Vagina (tissue), 2 donors: ENCODE measurements around the gene HTR4. TPM values are rescaled to one million over a fixed set of nuclear protein-coding genes. Genes with fewer than 3 reads are reported as not detected.

Experiments used
- DNase-seq, 2 donors: peaks; one replicate each; pipeline ENCODE4 v3.0.0-alpha.2; 2017; ENCODE audit errors: extremely low spot score in 2 of 2
- H3K27ac ChIP-seq: fragments of 200-600 bp; sonication (generic); one replicate; pipeline ENCODE4 v1.5.1; 2019
- H3K27me3 ChIP-seq: fragments of 200-600 bp; sonication (generic); one replicate; pipeline ENCODE4 v1.5.1; 2019
- H3K36me3 ChIP-seq, 2 donors: fragments of 200-600 bp; sonication (generic); one replicate each; pipeline ENCODE4 v1.5.1; 2017 to 2019
- H3K4me1 ChIP-seq: fragments of 200-600 bp; sonication (generic); one replicate; pipeline ENCODE4 v1.5.1; 2019
- H3K4me3 ChIP-seq, 2 donors: fragments of 200-600 bp; sonication (generic); 1 replicate in 1 of 2; 2 replicates in 1 of 2; pipeline ENCODE4 v1.5.1; 2016 to 2019
- H3K9me3 ChIP-seq: fragments of 200-600 bp; sonication (generic); one replicate; pipeline ENCODE4 v1.5.1; 2019
- CTCF ChIP-seq, 3 experiments: fragments of 450-650 bp in 2 of 3; fragments of 200-600 bp in 1 of 3; sonication (generic) in 1 of 3; IDR thresholded peaks; one replicate each; pipeline ENCODE4 v1.5.1; 2017 to 2019; ENCODE audit warnings: antibody characterized with exemption in 3 of 3, mild to moderate bottlenecking in 2 of 3, moderate library complexity in 2 of 3
- POLR2A ChIP-seq, 2 donors: fragments of 450-650 bp; IDR thresholded peaks; one replicate each; pipeline ENCODE4 v1.6.1; 2017; ENCODE audit warnings: antibody characterized with exemption in 2 of 2, mild to moderate bottlenecking in 2 of 2, moderate library complexity in 2 of 2
- POLR2AphosphoS5 ChIP-seq, 2 donors: sonication (generic); formaldehyde crosslinking; IDR thresholded peaks; one replicate each; pipeline ENCODE4 v1.9.0; 2017; ENCODE audit warnings: antibody characterized with exemption in 2 of 2, mild to moderate bottlenecking in 2 of 2, low read depth in 1 of 2; ENCODE audit not compliant: insufficient read depth in 1 of 2
- intact Hi-C: fragments of 100-400 bp; cut with DNase I; formaldehyde crosslinking; loops from one replicate; pipeline ENCODE4 v1.15.1; 2023
- total RNA-seq: library from RNA; depleted of rRNA; stranded (reverse); fragments of >200 nt; gene quantifications from one replicate; pipeline ENCODE4 v1.2.3, GENCODE V29; 2016

Gene HTR4
- total RNA-seq, 1 donor from 2014 or later, result 2.9 TPM

DNA sequence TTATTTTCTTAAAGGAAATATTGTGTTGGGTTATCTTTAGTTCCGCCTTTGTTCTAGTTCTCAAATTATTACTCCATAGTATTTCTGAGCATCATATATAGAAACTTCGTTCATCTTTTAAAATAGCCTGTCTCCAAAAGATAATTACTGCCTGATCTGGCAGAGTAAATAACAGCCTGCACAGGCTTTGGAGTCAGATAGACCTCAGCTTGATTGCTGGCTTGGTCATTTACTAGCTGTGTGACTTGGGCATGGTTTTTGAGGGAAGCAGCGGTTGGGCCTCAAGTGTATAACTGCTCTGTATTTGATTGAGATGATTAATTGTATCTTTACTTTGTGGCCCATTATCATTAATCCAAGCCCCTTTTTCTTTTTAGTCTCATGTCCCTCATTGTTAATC, 220.5 kb downstream of the HTR4 start:
- peaks cover 0 to 50% of the 10 kb centered on the region in 2 donors for H3K36me3 ChIP-seq
- no peaks in the 10 kb centered on the region for H3K9me3 ChIP-seq

More for the DNA sequence above, 220.5 kb downstream of the HTR4 start:
- no peak overlapping the region for H3K27ac ChIP-seq
- H3K4me3 ChIP-seq, result no peak overlapping the region
- no peaks in the 10 kb centered on the region for H3K4me1 ChIP-seq
- DNase-seq, result no peak
- no peaks in the 10 kb centered on the region for H3K27me3 ChIP-seq
- intact Hi-C loops, result no loop called here
- no peak for TF ChIP-seq POLR2A (IDR thresholded peaks at IDR 0.05)
- no peak for TF ChIP-seq CTCF (IDR thresholded peaks at IDR 0.05)
- no peak for TF ChIP-seq POLR2AphosphoS5 (IDR thresholded peaks at IDR 0.05; ENCODE audit: insufficient read depth in 1 of 2, low read depth in 1 of 2)

Other genes starting within 250 kb of the HTR4 start
- 43.2 TPM for gene ADRB2, start 172.1 kb upstream of the HTR4 start, total RNA-seq